Endothelial cell of umbilical vein (primary cell): ENCODE measurements around the gene RCAN1. TPM values are rescaled to one million over a fixed set of nuclear protein-coding genes. Genes with fewer than 3 reads are reported as not detected.

Experiments
- BruUV-seq: library from RNA; stranded (reverse); fragments of 400-500 nt; replicated peaks from 2 replicates; lab custom pipeline; 2021; lab: Mats Ljungman, UMichigan
- CTCF ChIA-PET: fragments of 300-600, 350-600 bp; sonication (Branson Sonifier 250); formaldehyde crosslinking; loops from one replicate; lab custom pipeline; 2021; ENCODE audit warnings: antibody characterized with exemption, inconsistent platforms; lab: Charles Lee
- POLR2A ChIA-PET: fragments of 300-600, 350-600 bp; sonication (Branson Sonifier 250); formaldehyde crosslinking; loops from one replicate; lab custom pipeline; 2021; ENCODE audit warnings: antibody characterized with exemption, inconsistent platforms; lab: Charles Lee
- DNase-seq: peaks from one replicate; pipeline ENCODE4 v3.0.0-alpha.2; 2011; ENCODE audit warnings: low read depth, low spot score
- FAIRE-seq: peaks from 2 replicates; lab custom pipeline; 2011; peaks lifted over from hg19 to GRCh38; lab: Jason Lieb, UNC
- H2AFZ ChIP-seq: 2 replicates; pipeline ENCODE4 v1.6.0; 2012; ENCODE audit warnings: low read depth, low read length, control low read depth, inconsistent platforms
- H3K27ac ChIP-seq: 2 replicates; pipeline ENCODE4 v1.5.1; 2011; ENCODE audit warnings: low read depth, mild to moderate bottlenecking, control low read depth, low read length, moderate library complexity; ENCODE audit not compliant: insufficient read depth
- H3K27me3 ChIP-seq, 2 experiments: 2 replicates each; pipeline versions ENCODE4 v1.6.0 to v1.6.1; 2011; ENCODE audit warnings: low read length in 2 of 2, mixed read lengths in 1 of 2; ENCODE audit not compliant: control insufficient read depth in 2 of 2, insufficient read depth in 2 of 2
- H3K36me3 ChIP-seq, 2 experiments: 2 replicates in 1 of 2; 3 replicates in 1 of 2; pipeline ENCODE4 v1.5.1; 2011; ENCODE audit warnings: low read length in 2 of 2, mild to moderate bottlenecking in 1 of 2, moderate library complexity in 1 of 2; ENCODE audit not compliant: control insufficient read depth in 2 of 2, insufficient read depth in 2 of 2; ENCODE audit errors: extremely low read depth in 1 of 2
- H3K4me1 ChIP-seq: 3 replicates; pipeline ENCODE4 v1.5.1; 2011; ENCODE audit warnings: mild to moderate bottlenecking, low read length; ENCODE audit not compliant: control insufficient read depth, insufficient read depth; ENCODE audit errors: extremely low read depth
- H3K4me2 ChIP-seq: 2 replicates; pipeline ENCODE4 v1.6.1; 2011; ENCODE audit warnings: low read length, control low read depth, mixed read lengths; ENCODE audit not compliant: insufficient read depth
- H3K4me3 ChIP-seq, 3 experiments: fragments of 200-600 bp in 1 of 3; sonication (generic), shearing (Covaris generic) in 1 of 3; replicated peaks in 1 of 3; 2 replicates each; pipeline ENCODE4 v1.5.1; 2011 to 2016; ENCODE audit warnings: control low read depth in 3 of 3, low read length in 3 of 3, mild to moderate bottlenecking in 2 of 3, inconsistent platforms in 1 of 3, low read depth in 1 of 3, moderate library complexity in 1 of 3; ENCODE audit not compliant: insufficient read depth in 1 of 3
- H3K79me2 ChIP-seq: 2 replicates; pipeline ENCODE4 v1.6.0; 2012; ENCODE audit warnings: low read length, inconsistent platforms; ENCODE audit not compliant: control insufficient read depth, insufficient read depth
- H3K9ac ChIP-seq: replicated peaks from 2 replicates; pipeline ENCODE3; 2011; ENCODE audit warnings: low read length, control low read depth; ENCODE audit not compliant: insufficient read depth; ENCODE audit errors: extremely low read depth
- H3K9me1 ChIP-seq: replicated peaks from 3 replicates; pipeline ENCODE4 v1.6.0; 2011; ENCODE audit warnings: mild to moderate bottlenecking, low read length; ENCODE audit not compliant: control insufficient read depth, insufficient read depth; ENCODE audit errors: extremely low read depth
- H3K9me3 ChIP-seq: replicated peaks from 2 replicates; pipeline ENCODE4 v1.5.1; 2012; ENCODE audit warnings: low read length, inconsistent platforms; ENCODE audit not compliant: control insufficient read depth, insufficient read depth
- H4K20me1 ChIP-seq: replicated peaks from 2 replicates; pipeline ENCODE3; 2011; ENCODE audit warnings: mild to moderate bottlenecking, low read length; ENCODE audit not compliant: control insufficient read depth, insufficient read depth; ENCODE audit errors: extremely low read depth
- JUN ChIP-seq: IDR thresholded peaks from 2 replicates; pipeline ENCODE4 v1.6.1; 2011; ENCODE audit warnings: borderline replicate concordance, low read depth; ENCODE audit not compliant: insufficient read length, insufficient read depth
- MYC ChIP-seq: IDR thresholded peaks from one replicate; pipeline ENCODE4 v1.6.1; 2011; ENCODE audit warnings: mild to moderate bottlenecking, low read depth, low read length
- dilution Hi-C: fragments of 300-500 bp; cut with MboI; formaldehyde crosslinking; loops from one replicate; pipeline ENCODE4 v1.15.0; 2019; ENCODE audit warnings: low sequenced_read_pairs; ENCODE audit not compliant: extremely low pct_ligation_motif_present
- intact Hi-C: fragments of 100-400 bp; cut with micrococcal nuclease; formaldehyde crosslinking; loops from one replicate; pipeline ENCODE4 v1.10.0; 2022
- polyA plus RNA-seq, 4 experiments: library from polyadenylated mRNA; depleted of rRNA in 3 of 4; stranded (reverse) in 3 of 4; unstranded in 1 of 4; fragments of >200 nt; gene quantifications; 2 replicates each; pipeline versions ENCODE4 v1.2.1 to v1.2.3, GENCODE V29; 2011 to 2012; ENCODE audit warnings: missing spikeins in 1 of 4
- total RNA-seq: library from RNA; stranded (reverse); gene quantifications from 2 replicates; pipeline ENCODE4 v1.2.3, GENCODE V29; 2021
- TF ChIP-seq, protein P1 (sequence below), 2 donors: IDR thresholded peaks; 1 replicate in 1 of 2; 2 replicates in 1 of 2; pipeline ENCODE4 v1.5.1; 2011; ENCODE audit warnings: low read length in 2 of 2, mild to moderate bottlenecking in 2 of 2, moderate library complexity in 2 of 2, control low read depth in 1 of 2, inconsistent platforms in 1 of 2, low read depth in 1 of 2; ENCODE audit not compliant: insufficient read depth in 1 of 2; ENCODE audit errors: extremely low read depth in 1 of 2

The RCAN1 gene
- total and polyA plus RNA-seq, 2 donors (not counting 3 experiments of a cell fraction or from before 2014, with no cell fraction given), result 9.7 to 16.5 TPM

DNA sequence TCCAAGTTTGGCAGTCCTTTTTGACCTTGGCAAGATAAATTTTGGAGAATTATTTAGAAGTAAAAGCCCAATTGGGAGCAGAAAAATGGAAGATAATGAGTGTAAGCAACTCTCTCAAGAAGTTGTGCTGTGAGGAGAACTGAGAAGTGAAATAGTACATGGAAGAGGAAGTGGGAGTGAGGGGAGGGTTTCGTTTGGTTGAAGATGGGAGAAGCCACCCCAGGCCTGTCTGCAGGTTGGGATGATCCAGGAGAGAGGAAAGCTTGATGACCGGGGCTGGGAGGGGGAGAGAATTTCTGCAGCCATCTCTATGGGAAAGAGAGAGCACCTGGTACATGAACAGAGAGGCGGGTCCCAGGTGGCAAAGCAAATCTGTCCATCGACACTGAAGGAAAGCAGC lies 8.6 kb upstream of the RCAN1 start:
- Histone ChIP-seq H3K9me1 (no peaks in the 10 kb centered on the region), H3K4me1 (no peaks in the 10 kb centered on the region), H3K9ac (no peak overlapping the region), H4K20me1 (no peaks in the 10 kb centered on the region), H3K79me2 (no peaks in the 10 kb centered on the region), H3K4me2 (no peak overlapping the region), H3K27me3 (peaks cover 20 to 25% of the 10 kb centered on the region in 2 experiments), H3K36me3 (no peaks in the 10 kb centered on the region), H3K27ac (no peak overlapping the region), H2AFZ (no peak overlapping the region), H3K9me3 (no peaks in the 10 kb centered on the region), H3K4me3 (no peak overlapping the region)
- CTCF ChIA-PET, result interaction anchor here (1.6 kb wide), 1 partner anchor 113 kb away, joined by 5 read pairs; no protein-coding TSS in a partner anchor
- POLR2A ChIA-PET, result no interaction called here
- intact Hi-C loops (no loop called here), dilution Hi-C loops (no loop called here)
- FAIRE-seq (no peak), DNase-seq (no peak)
- TF ChIP-seq, protein P1, sequence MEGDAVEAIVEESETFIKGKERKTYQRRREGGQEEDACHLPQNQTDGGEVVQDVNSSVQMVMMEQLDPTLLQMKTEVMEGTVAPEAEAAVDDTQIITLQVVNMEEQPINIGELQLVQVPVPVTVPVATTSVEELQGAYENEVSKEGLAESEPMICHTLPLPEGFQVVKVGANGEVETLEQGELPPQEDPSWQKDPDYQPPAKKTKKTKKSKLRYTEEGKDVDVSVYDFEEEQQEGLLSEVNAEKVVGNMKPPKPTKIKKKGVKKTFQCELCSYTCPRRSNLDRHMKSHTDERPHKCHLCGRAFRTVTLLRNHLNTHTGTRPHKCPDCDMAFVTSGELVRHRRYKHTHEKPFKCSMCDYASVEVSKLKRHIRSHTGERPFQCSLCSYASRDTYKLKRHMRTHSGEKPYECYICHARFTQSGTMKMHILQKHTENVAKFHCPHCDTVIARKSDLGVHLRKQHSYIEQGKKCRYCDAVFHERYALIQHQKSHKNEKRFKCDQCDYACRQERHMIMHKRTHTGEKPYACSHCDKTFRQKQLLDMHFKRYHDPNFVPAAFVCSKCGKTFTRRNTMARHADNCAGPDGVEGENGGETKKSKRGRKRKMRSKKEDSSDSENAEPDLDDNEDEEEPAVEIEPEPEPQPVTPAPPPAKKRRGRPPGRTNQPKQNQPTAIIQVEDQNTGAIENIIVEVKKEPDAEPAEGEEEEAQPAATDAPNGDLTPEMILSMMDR (IDR thresholded peaks at IDR 0.05; ENCODE audit: extremely low read depth in 1 of 2, insufficient read depth in 1 of 2, low read depth in 1 of 2, low read length in 2 of 2), result no peak
- BruUV-seq, result no TSS peak

DNA sequence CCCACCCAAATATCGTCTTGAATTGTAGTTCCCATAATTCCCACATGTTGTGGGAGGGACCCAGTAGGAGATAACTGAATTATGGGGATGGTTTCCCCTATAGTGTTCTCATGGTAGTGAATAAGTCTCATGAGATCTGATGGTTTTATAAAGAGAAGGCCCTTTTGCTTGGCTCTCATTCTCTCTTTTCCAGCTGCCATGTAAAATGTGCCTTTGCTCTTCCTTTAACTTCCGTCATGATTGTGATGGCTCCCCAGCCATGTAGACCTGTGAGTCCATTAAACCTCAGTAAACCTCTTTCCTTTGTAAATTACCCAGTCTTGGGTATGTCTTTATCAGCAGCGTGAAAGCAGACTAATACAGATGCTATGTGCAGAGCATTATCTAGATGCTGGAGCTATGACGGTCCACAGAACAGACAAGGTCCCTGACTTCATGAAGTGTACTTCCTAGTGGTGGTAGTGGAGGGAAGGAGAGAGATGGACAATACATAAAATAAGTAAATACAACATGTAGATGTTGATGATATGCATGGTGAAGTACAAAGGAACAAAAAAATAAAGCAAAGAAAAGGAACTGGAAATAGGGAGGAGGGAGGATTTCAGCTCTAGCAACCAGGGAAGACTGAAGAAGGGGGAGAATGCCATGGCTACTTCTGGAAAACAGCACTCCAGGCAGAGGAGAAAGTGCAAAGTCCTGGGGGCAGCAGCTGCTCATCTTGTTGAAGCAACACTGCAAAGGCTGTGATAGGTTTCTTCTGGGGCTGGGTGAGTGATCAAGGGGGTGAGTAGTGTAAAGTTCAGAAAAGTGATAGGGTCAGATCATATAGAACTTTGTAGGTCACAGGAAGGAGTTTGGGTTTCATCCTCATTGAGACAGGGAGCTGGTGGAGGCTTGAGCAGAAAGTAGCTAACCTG lies 6.8 kb upstream of the RCAN1 start:
- intact Hi-C loops, result no loop called here
- no peaks in the 10 kb centered on the region for H3K36me3 ChIP-seq
- CTCF ChIA-PET, result interaction anchor here (1.2 to 1.9 kb wide), 5 partner anchors 9 to 259 kb away, joined by 3 to 8 read pairs (median 5); no protein-coding TSS in a partner anchor

More for the DNA sequence above, 6.8 kb upstream of the RCAN1 start:
- H3K79me2 ChIP-seq, result no peaks in the 10 kb centered on the region
- H3K9ac ChIP-seq, result no peak overlapping the region
- no peak overlapping the region for H3K4me3 ChIP-seq
- no peaks in the 10 kb centered on the region for H3K9me3 ChIP-seq
- H2AFZ ChIP-seq, result no peak overlapping the region
- no peak overlapping the region for H3K4me2 ChIP-seq
- dilution Hi-C loops, result no loop called here
- FAIRE-seq (no peak), DNase-seq (no peak)
- no TSS peak for BruUV-seq
- TF ChIP-seq JUN, result no peak
- TF ChIP-seq, protein P1 (IDR thresholded peaks at IDR 0.05; ENCODE audit: extremely low read depth in 1 of 2, insufficient read depth in 1 of 2, low read depth in 1 of 2, low read length in 2 of 2), result no peak
- no peak for TF ChIP-seq MYC
- no peaks in the 10 kb centered on the region for H3K4me1 ChIP-seq
- H3K27ac ChIP-seq, result no peak overlapping the region
- no peaks in the 10 kb centered on the region for H3K9me1 ChIP-seq
- H3K27me3 ChIP-seq, result peaks cover 22% of the 10 kb centered on the region in 2 experiments
- POLR2A ChIA-PET, result no interaction called here
- no peaks in the 10 kb centered on the region for H4K20me1 ChIP-seq
